Mononuclear cell (primary cell): ENCODE measurements around the gene CSTF2T. TPM values are rescaled to one million over a fixed set of nuclear protein-coding genes. Genes with fewer than 3 reads are reported as not detected.
"Not testable (repeated sequence)": the region's sequence is repeated elsewhere in the genome, so short reads cannot be mapped to it uniquely, and the experiment has no call there.

ENCODE experiments used
- H3K27me3 ChIP-seq: 2 replicates; pipeline ENCODE4 v1.6.0; 2011; ENCODE audit warnings: low read length, control low read depth; ENCODE audit not compliant: insufficient read depth
- H3K4me1 ChIP-seq: 2 replicates; pipeline ENCODE4 v1.5.1; 2011; ENCODE audit warnings: mild to moderate bottlenecking, low read length, control low read depth; ENCODE audit not compliant: insufficient read depth
- H3K4me3 ChIP-seq: 2 replicates; pipeline ENCODE4 v1.5.1; 2011; ENCODE audit warnings: mild to moderate bottlenecking, low read length, moderate library complexity
- H3K9me3 ChIP-seq: 2 replicates; pipeline ENCODE4 v1.5.1; 2011; ENCODE audit warnings: low read depth, mild to moderate bottlenecking, control low read depth, low read length
- total RNA-seq: library from RNA; depleted of rRNA; stranded (reverse); fragments of >200 nt; gene quantifications from one replicate; pipeline ENCODE4 v1.2.3, GENCODE V29; 2012

Gene CSTF2T
- total RNA-seq, 1 donor = 25.5 TPM

DNA sequence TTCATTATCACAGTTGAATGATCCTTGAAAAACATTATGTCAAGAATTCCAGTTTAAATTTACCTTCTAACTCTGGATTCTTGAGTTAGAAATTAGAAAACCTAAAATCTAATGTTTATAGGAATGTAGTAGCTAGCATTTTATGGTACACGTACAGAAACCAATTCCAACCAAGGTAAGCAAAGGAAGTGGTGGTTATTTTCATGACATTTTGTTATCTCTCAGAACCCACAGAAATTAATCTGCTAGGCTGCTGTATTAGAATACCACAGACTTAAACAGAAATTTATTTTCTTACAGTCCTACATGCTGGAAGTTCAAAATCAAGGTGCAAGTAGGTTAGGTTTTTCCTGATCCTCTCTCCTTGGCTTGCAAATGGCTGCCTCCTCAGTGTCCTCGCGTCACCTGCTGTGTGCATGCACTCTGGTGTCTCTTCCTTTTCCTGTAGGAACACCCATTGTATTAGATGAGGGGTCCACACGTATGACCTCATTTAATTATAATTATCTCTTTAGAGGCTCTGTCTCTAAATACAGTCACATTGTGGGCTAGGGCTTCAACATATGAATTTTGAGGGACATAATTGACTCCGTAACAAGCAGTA is 8.5 kb upstream of the CSTF2T start:
- Histone ChIP-seq H3K27me3 (no peaks in the 10 kb centered on the region), H3K4me1 (no peaks in the 10 kb centered on the region), H3K9me3 (no peaks in the 10 kb centered on the region), H3K4me3 (no peak overlapping the region)

DNA sequence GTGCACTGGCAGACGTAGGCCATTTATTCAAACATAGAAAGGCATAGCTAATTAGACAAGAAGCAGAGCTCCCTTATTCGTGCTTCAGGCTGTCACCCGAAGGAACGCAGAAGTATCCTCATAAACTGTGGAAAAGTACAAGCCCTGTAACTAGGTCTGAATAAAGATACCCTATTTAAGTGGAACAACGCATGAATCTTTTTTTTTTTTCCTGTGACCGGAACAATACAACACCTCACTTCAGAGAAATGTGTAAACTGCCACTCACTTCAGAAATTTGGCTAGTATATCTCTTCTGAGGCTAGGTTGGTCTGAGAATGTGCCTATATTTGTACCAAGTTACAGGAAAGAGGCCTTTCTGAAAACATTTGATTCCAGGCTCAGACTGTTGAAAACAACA is 8.0 kb upstream of the CSTF2T start:
- Histone ChIP-seq H3K9me3 (no peaks in the 10 kb centered on the region), H3K27me3 (no peaks in the 10 kb centered on the region), H3K4me3 (no peak overlapping the region), H3K4me1 (no peaks in the 10 kb centered on the region)

DNA sequence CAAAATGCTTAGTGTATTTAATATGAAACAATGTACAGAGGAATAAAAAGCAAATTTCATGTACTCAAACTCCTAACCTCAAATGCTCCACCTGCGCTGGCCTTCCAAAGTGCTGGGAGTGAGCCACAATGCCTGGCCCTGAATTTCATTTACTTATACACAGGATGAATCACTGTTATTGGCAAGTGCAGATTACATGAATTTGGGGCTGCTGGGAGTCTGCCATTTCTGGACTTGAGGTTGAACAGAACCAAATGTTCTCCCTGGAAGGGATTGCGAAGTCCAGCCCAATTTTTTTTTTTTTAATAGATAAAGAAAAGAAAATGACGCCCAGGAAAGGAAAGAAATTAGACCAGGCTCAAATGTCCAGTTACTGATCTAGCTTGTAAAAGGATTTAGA is 6.8 kb upstream of the CSTF2T start:
- no peaks in the 10 kb centered on the region for H3K9me3 ChIP-seq
- H3K4me3 ChIP-seq = no peak overlapping the region
- no peaks in the 10 kb centered on the region for H3K4me1 ChIP-seq
- H3K27me3 ChIP-seq = no peaks in the 10 kb centered on the region

DNA sequence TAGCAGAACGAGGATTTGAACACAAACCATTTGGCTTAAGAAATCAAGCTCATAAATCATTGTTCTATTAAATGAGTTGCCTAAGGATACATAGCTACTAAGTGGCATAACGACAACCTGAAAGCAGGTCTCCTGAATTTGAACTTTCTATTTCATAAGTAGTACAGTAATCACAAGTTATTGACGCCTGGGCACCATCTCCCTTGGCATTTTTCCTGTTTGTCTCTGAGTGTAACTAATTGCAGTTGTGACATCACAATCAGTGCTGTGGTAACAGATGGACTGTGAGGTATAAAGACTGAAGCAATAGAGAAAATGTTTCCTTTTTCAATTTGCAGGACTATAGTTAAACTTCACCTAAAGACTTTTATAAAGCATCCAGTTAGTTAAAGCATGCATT is 6.4 kb upstream of the CSTF2T start:
- Histone ChIP-seq H3K27me3 (no peaks in the 10 kb centered on the region), H3K4me3 (no peak overlapping the region), H3K9me3 (no peaks in the 10 kb centered on the region), H3K4me1 (no peaks in the 10 kb centered on the region)

DNA sequence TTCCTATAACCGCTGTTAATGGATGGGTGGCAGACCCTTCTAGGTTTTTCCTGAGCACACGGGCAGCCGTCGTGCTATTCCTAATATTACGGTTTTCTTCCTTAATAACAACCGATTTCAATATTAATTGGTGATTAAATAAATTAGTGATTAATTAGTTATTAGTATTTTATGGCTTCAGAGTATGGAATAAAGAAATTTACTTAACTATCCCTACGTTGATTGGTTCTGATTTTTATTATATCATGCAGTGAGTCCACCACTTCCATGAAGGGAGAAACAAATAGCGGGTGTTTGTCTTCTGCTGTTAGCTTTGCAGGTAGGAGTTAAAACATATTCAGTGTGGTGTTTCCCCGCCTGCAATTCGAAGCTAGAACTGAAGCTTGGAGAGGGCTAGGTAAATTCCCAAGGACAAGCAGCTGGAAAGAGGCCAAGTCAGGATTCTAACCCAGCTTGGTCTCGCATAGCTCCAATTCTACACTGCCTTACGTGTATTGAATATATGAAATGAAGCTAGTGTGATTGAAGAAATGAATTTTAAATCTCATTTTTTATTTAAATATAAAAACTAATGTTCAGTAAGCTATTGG is 928 bp upstream of the CSTF2T start:
- peak overlapping the region; percentile 93 for H3K4me3 ChIP-seq
- no peaks in the 10 kb centered on the region for H3K9me3 ChIP-seq
- H3K27me3 ChIP-seq = no peaks in the 10 kb centered on the region
- peaks cover 30% of the 10 kb centered on the region for H3K4me1 ChIP-seq

DNA sequence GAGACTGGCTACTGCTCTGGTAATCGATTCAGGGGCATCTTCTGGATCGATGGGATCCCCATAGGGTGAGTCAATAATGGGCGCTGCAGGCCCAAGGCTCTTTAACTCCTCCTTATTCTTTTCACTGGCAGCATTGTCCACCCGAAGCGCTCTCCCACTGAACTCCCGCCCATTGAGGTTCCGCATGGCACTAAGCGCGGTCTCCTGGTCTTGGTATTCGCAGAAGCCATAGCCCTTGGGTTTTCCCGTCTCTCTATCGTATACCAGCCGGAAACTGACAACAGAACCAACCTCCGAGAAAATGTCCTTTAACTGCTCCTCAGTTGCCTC is 285 bp downstream of the CSTF2T start:
- Histone ChIP-seq H3K4me3 (peak overlapping the region; percentile 93), H3K27me3 (no peaks in the 10 kb centered on the region), H3K4me1 (peaks cover 30% of the 10 kb centered on the region), H3K9me3 (no peaks in the 10 kb centered on the region)

DNA sequence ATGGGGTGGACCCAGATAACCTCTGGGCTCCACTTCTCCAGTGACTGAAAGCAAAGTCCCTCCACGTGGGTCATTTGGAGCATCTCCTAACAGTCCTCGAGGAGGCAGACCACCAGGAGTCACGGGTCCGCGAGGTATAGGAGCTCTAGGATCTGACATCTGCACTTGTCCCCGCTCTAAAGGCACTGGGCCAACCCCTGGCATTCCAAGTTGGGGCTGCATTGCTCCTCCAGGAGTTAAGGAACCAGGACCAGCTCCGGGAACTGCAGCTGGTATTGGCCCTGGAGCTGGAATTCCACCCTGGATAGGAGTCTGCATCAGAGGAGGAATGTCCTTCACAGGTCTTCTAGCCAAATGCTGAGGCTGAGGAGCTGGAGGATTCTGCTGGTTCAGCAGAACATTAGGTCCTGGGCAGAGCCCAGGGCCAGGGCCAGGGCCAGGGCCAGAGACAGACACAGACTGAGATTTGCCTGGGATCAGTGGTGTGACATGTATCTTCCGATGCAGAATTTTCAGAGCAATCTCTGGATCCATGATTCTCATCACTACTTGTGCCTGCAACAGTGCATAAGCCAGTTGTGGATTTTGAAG is 827 bp downstream of the CSTF2T start:
- Histone ChIP-seq H3K27me3 (no peaks in the 10 kb centered on the region), H3K9me3 (no peaks in the 10 kb centered on the region), H3K4me3 (peak overlapping the region; percentile 93), H3K4me1 (peaks cover 30% of the 10 kb centered on the region)

DNA sequence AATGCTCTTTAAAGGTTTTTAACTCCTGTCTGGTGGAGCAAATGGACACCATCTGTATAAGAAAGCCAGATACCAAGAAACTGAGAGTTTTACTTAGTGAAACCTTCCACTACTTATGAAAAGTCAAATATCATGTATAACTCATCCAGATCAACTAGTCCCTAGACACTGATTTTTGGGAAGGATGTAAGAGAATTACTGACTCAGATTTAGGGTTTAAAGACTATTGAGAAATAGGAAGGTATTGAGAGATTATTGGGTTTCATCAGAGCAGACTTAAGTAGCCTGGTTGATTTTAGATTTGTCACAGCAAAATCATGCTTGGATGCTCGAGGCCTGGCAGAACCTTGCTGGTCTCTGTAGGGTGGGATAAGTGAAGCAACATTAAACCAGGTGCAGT is 3.1 kb downstream of the CSTF2T start:
- H3K27me3 ChIP-seq = no peaks in the 10 kb centered on the region
- no peaks in the 10 kb centered on the region for H3K9me3 ChIP-seq
- H3K4me3 ChIP-seq = no peak overlapping the region
- peaks cover 30% of the 10 kb centered on the region for H3K4me1 ChIP-seq

DNA sequence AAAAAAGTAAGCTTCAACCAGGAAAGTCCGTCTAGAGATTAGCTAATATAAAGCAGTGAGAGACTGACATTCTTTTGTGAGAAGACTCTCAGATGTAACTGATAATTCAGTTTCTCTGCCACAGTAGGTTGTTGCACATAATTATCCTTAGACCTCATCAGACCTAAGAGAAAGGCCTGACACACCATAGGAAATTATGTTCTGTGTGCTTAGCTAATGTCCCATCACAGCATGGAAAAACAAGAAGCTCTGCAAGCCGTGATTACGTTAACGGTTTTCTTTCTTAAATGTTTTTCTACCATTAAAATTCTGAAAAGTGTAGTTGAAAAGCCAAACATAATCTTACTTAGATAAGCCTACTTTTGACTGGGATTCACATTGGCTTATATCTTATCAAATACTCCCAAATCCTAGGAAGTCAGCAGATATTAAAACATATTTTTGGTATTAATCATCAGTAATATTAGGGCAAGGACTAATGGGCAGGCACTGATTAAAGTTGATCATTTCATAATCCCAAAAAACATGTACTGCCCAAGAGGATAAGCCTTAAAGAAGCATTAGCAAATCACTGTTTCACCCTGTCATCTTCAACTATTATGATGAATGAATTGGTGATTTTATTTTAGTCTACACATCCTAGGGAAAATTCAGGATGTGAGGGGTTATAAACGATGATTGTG is 5.2 kb downstream of the CSTF2T start:
- Histone ChIP-seq H3K9me3 (no peaks in the 10 kb centered on the region), H3K27me3 (no peaks in the 10 kb centered on the region)

DNA sequence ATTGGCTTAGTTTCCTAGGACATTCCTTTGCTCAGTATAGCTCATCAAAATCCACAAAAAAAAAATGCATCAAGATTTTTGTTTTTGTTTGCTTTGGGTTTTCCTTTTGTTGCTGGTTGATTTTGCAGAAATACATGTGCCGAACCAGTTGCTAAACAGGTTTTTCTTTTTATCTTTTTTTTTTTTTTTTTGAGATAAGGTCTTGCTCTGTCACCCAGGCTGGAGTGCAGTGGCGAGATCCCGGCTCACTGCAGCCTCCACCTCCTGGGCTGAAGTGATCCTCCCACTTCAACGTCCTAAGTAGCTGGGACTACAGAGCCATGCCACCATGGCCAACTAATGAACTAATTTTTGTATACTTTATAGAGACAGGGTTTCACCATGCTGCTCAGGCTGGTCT is 8.3 kb downstream of the CSTF2T start:
- no peaks in the 10 kb centered on the region for H3K4me1 ChIP-seq
- H3K9me3 ChIP-seq = no peaks in the 10 kb centered on the region
- peaks cover 4% of the 10 kb centered on the region for H3K27me3 ChIP-seq
- H3K4me3 ChIP-seq = no peak overlapping the region

More for the DNA sequence above, 5.2 kb downstream of the CSTF2T start:
- Histone ChIP-seq H3K4me1 (peaks cover 23% of the 10 kb centered on the region), H3K4me3 (no peak overlapping the region)

DNA sequence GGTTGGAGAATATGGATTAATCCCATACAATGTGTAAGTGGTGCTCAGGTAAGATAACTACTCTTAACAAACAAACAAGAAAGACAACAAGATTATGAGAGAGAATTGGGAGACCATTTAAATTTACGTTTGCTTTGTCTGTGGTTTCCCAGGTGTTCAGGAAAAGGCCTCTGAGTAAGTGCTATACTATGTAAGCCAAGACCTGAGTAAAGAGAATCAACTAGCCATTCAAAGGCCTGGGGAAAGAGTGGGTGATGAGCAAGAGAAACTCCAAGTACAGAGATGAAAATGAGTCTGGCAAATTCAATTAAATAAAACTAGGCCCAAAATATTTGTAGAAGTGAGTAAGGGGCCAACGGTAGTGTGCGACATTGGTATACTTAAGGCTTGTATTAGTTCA is 9.9 kb downstream of the CSTF2T start:
- Histone ChIP-seq H3K4me3 (no peak overlapping the region), H3K4me1 (no peaks in the 10 kb centered on the region), H3K27me3 (peaks cover 7% of the 10 kb centered on the region), H3K9me3 (no peaks in the 10 kb centered on the region)

DNA sequence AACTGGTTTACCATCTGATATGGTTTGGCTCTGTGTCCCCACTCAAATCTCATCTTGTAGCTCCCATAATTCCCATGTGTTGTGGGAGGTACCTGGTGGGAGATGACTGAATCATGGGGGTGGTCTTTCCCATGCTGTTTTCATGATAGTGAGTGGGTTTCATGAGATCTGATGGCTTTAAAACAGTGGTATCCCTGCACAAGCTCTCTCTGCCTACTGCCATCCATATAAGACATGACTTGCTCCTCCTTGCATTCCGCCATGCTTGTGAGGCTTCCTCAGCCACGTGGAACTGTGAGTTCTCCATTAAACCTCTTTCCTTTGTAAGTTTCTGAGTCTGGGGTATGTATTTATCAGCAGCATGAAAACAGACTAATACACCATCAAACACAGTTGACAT is 10.6 kb downstream of the CSTF2T start:
- H3K27me3 ChIP-seq, H3K4me3 ChIP-seq, H3K4me1 ChIP-seq, H3K9me3 ChIP-seq: not testable (repeated sequence)

DNA sequence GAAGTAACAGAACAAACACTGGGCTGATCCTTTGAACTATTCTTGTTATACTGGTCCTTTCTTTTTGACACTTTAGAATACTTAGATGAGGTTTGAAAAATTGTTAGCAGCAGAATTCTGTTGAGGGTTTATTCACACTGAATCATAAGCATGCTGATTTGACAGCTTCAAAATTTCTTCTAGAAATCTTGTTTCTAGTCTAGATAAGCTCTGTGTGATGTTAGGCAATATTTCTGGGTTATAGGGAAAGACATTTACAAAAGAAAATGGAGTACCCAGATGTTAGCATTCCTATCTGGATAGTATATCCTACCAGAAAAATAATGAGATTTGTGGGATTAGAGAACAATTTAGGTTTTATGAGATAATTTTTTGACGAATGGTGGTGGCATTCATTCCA is 12.1 kb downstream of the CSTF2T start:
- H3K4me3 ChIP-seq = no peak overlapping the region
- H3K4me1 ChIP-seq = no peaks in the 10 kb centered on the region
- no peaks in the 10 kb centered on the region for H3K9me3 ChIP-seq
- H3K27me3 ChIP-seq = peaks cover 7% of the 10 kb centered on the region

DNA sequence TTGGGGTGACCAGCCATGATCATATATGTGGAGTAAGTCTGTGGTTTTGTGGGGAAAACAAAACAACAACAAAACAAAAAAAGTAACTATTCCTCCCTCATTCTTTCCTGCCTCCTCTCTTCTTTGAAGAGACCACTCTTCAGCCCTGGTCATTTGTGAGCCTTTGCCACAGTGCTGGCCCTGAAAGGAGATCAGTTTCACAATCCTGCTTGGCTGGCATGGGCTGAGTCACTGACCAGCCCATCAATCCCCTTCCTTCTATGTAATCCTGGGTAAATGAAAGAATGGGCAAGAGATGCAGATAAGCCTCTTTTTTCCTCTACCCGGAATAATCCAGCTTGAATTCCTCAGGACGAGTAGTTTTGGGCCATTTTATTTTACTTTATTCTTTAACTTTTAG is 13.6 kb downstream of the CSTF2T start:
- H3K27me3 ChIP-seq = peaks cover 7% of the 10 kb centered on the region
- no peaks in the 10 kb centered on the region for H3K9me3 ChIP-seq
- H3K4me3 ChIP-seq = no peak overlapping the region
- no peaks in the 10 kb centered on the region for H3K4me1 ChIP-seq

DNA sequence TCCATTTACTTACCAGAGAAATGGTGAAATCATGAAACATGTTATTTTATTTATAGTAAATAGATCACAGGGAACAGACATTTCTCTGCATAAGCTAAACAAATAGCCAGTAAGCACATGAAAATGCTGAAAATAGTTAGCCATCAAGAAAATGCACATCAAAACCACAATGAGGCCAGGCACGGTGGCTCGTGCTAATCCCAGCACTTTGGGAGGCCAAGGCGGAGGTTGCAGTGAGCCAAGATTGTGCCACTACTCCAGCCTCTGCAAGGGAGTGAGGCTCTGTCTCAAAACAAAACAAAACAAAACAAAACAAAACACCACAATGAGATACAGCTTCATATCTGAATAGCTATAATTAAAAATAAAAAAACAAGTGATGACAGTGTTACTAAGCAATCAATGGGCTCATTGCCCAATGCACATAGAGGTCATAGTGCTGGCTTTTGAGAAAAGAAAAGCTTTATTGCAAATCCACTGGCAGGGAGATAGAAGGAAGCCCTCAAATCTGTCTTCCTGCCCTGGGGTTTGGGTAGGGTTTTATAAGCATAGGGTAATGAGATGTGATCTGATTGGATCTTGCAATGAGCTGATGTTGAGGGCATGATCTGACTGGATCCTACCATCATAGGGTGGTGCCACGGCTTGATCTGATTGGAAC is 16.2 kb downstream of the CSTF2T start:
- Histone ChIP-seq H3K27me3 (peaks cover 9% of the 10 kb centered on the region), H3K4me1 (no peaks in the 10 kb centered on the region), H3K4me3 (no peak overlapping the region), H3K9me3 (no peaks in the 10 kb centered on the region)
